ENCODE data around the gene MMP15. TPM values are rescaled to one million over a fixed set of nuclear protein-coding genes. Genes with fewer than 3 reads are reported as not detected.

MMP15 gene
- total RNA-seq, 1 experiment from 2014 or later = 58.2 TPM

GRCh38 chr16:57991551-57992059, 33.9 kb upstream of the MMP15 start:
- peak; percentile 13 for DNase-seq

GRCh38 chr16:57992084-57992483, 33.5 kb upstream of the MMP15 start:
- Histone ChIP-seq H3K27me3 (ENCODE audit: control insufficient read depth, insufficient read depth, low read length) (no peaks in the 10 kb centered on the region; the same call in 1 of the 2 replicates), H3K4me3 (ENCODE audit: insufficient read depth, low read depth, low read length) (no peak overlapping the region), H3K36me3 (replicated peaks; ENCODE audit: control insufficient read depth, insufficient read depth, low read length) (no peaks in the 10 kb centered on the region; the same call in none of the 2 replicates)
- no peak for DNase-seq

More at GRCh38 chr16:57991551-57992059, 33.9 kb upstream of the MMP15 start:
- Histone ChIP-seq H3K36me3 (replicated peaks; ENCODE audit: control insufficient read depth, insufficient read depth, low read length) (no peaks in the 10 kb centered on the region; the same call in none of the 2 replicates), H3K4me3 (ENCODE audit: insufficient read depth, low read depth, low read length) (no peak overlapping the region), H3K27me3 (ENCODE audit: control insufficient read depth, insufficient read depth, low read length) (peaks cover 3% of the 10 kb centered on the region; the same call in 1 of the 2 replicates)

GRCh38 chr16:57993438-57993837, 32.1 kb upstream of the MMP15 start:
- peak; percentile 19 for DNase-seq
- H3K4me3 ChIP-seq (ENCODE audit: insufficient read depth, low read depth, low read length) = no peak overlapping the region
- H3K36me3 ChIP-seq (replicated peaks; ENCODE audit: control insufficient read depth, insufficient read depth, low read length) = no peaks in the 10 kb centered on the region; the same call in none of the 2 replicates
- no peaks in the 10 kb centered on the region for H3K27me3 ChIP-seq (ENCODE audit: control insufficient read depth, insufficient read depth, low read length)

GRCh38 chr16:57993897-57994296, 31.7 kb upstream of the MMP15 start:
- H3K27me3 ChIP-seq (ENCODE audit: control insufficient read depth, insufficient read depth, low read length) = no peaks in the 10 kb centered on the region
- H3K4me3 ChIP-seq (ENCODE audit: insufficient read depth, low read depth, low read length) = no peak overlapping the region
- H3K36me3 ChIP-seq (replicated peaks; ENCODE audit: control insufficient read depth, insufficient read depth, low read length) = no peaks in the 10 kb centered on the region; the same call in none of the 2 replicates
- DNase-seq = peak; percentile 19

GRCh38 chr16:57994361-57994760, 31.2 kb upstream of the MMP15 start:
- no peak overlapping the region for H3K4me3 ChIP-seq (ENCODE audit: insufficient read depth, low read depth, low read length)

GRCh38 chr16:57994778-57995177, 30.8 kb upstream of the MMP15 start:
- peak; percentile 80 for DNase-seq
- no peak overlapping the region for H3K4me3 ChIP-seq (ENCODE audit: insufficient read depth, low read depth, low read length)
- no peaks in the 10 kb centered on the region for H3K27me3 ChIP-seq (ENCODE audit: control insufficient read depth, insufficient read depth, low read length)
- H3K36me3 ChIP-seq (replicated peaks; ENCODE audit: control insufficient read depth, insufficient read depth, low read length) = no peaks in the 10 kb centered on the region; the same call in none of the 2 replicates

More at GRCh38 chr16:57994361-57994760, 31.2 kb upstream of the MMP15 start:
- no peak for DNase-seq
- no peaks in the 10 kb centered on the region for H3K27me3 ChIP-seq (ENCODE audit: control insufficient read depth, insufficient read depth, low read length)
- no peaks in the 10 kb centered on the region; the same call in none of the 2 replicates for H3K36me3 ChIP-seq (replicated peaks; ENCODE audit: control insufficient read depth, insufficient read depth, low read length)

GRCh38 chr16:57995721-57996405, 29.7 kb upstream of the MMP15 start:
- Histone ChIP-seq H3K27me3 (ENCODE audit: control insufficient read depth, insufficient read depth, low read length) (no peaks in the 10 kb centered on the region), H3K36me3 (replicated peaks; ENCODE audit: control insufficient read depth, insufficient read depth, low read length) (no peaks in the 10 kb centered on the region; the same call in none of the 2 replicates), H3K4me3 (ENCODE audit: insufficient read depth, low read depth, low read length) (no peak overlapping the region)
- DNase-seq = no peak

- no peak for DNase-seq
- H3K27me3 ChIP-seq (ENCODE audit: control insufficient read depth, insufficient read depth, low read length) = no peaks in the 10 kb centered on the region
- no peak overlapping the region for H3K4me3 ChIP-seq (ENCODE audit: insufficient read depth, low read depth, low read length)
- no peaks in the 10 kb centered on the region; the same call in none of the 2 replicates for H3K36me3 ChIP-seq (replicated peaks; ENCODE audit: control insufficient read depth, insufficient read depth, low read length)
Observed at GRCh38 chr16:57996406-57997175, 29.0 kb upstream of the MMP15 start.

- Histone ChIP-seq H3K36me3 (replicated peaks; ENCODE audit: control insufficient read depth, insufficient read depth, low read length) (no peaks in the 10 kb centered on the region; the same call in none of the 2 replicates), H3K4me3 (ENCODE audit: insufficient read depth, low read depth, low read length) (no peak overlapping the region), H3K27me3 (ENCODE audit: control insufficient read depth, insufficient read depth, low read length) (no peaks in the 10 kb centered on the region)
- DNase-seq = no peak
Observed at GRCh38 chr16:57997176-57997527, 28.4 kb upstream of the MMP15 start.

GRCh38 chr16:57997528-57998265, 27.9 kb upstream of the MMP15 start:
- DNase-seq = no peak
- Histone ChIP-seq H3K4me3 (ENCODE audit: insufficient read depth, low read depth, low read length) (no peak overlapping the region), H3K27me3 (ENCODE audit: control insufficient read depth, insufficient read depth, low read length) (no peaks in the 10 kb centered on the region), H3K36me3 (replicated peaks; ENCODE audit: control insufficient read depth, insufficient read depth, low read length) (no peaks in the 10 kb centered on the region; the same call in none of the 2 replicates)

GRCh38 chr16:57998486-57998885, 27.1 kb upstream of the MMP15 start:
- peak; percentile 54 for DNase-seq
- no peaks in the 10 kb centered on the region for H3K27me3 ChIP-seq (ENCODE audit: control insufficient read depth, insufficient read depth, low read length)
- no peak overlapping the region for H3K4me3 ChIP-seq (ENCODE audit: insufficient read depth, low read depth, low read length)
- peaks cover 1% of the 10 kb centered on the region for H3K36me3 ChIP-seq (replicated peaks; ENCODE audit: control insufficient read depth, insufficient read depth, low read length)

- Histone ChIP-seq H3K27me3 (ENCODE audit: control insufficient read depth, insufficient read depth, low read length) (no peaks in the 10 kb centered on the region), H3K36me3 (replicated peaks; ENCODE audit: control insufficient read depth, insufficient read depth, low read length) (peaks cover 1% of the 10 kb centered on the region), H3K4me3 (ENCODE audit: insufficient read depth, low read depth, low read length) (no peak overlapping the region)
- peak; percentile 33 for DNase-seq
Observed at GRCh38 chr16:57998992-57999365, 26.6 kb upstream of the MMP15 start.

- Histone ChIP-seq H3K4me3 (ENCODE audit: insufficient read depth, low read depth, low read length) (peak overlapping the region; percentile 74), H3K36me3 (replicated peaks; ENCODE audit: control insufficient read depth, insufficient read depth, low read length) (peaks cover 1% of the 10 kb centered on the region), H3K27me3 (ENCODE audit: control insufficient read depth, insufficient read depth, low read length) (no peaks in the 10 kb centered on the region)
- peak; percentile 72 for DNase-seq
Observed at GRCh38 chr16:57999366-57999970, 26.1 kb upstream of the MMP15 start.
